T-helper 2 cell (primary cell): ENCODE results near the gene ARPC1B.
"Not testable (repeated sequence)": the region's sequence is repeated elsewhere in the genome, so short reads cannot be mapped to it uniquely, and the experiment has no call there.

Experiments used
- DNase-seq, 5 experiments: peaks; one replicate each; pipeline versions ENCODE4 v3.0.0 to v3.0.0-alpha.2; 2012 to 2022

The ARPC1B gene

GRCh38 chr7:99410635-99411034, 36.1 kb downstream of the ARPC1B start:
- no peak for DNase-seq

GRCh38 chr7:99415513-99416127, 41.1 kb downstream of the ARPC1B start:
- not testable (repeated sequence) for DNase-seq

GRCh38 chr7:99418260-99418659, 43.7 kb downstream of the ARPC1B start:
- no peak for DNase-seq

- no peak for DNase-seq
Observed at GRCh38 chr7:99419323-99420021, 44.9 kb downstream of the ARPC1B start.

GRCh38 chr7:99420213-99420612, 45.7 kb downstream of the ARPC1B start:
- no peak for DNase-seq

- no peak for DNase-seq
Observed at GRCh38 chr7:99420986-99421385, 46.5 kb downstream of the ARPC1B start.

- no peak for DNase-seq
Observed at GRCh38 chr7:99422186-99422585, 47.7 kb downstream of the ARPC1B start.

GRCh38 chr7:99422625-99423024, 48.1 kb downstream of the ARPC1B start:
- DNase-seq, result no peak

GRCh38 chr7:99424932-99425730, 50.6 kb downstream of the ARPC1B start:
- no peak for DNase-seq

- DNase-seq, result peak in 1 of 5 experiments; percentile 37
Observed at GRCh38 chr7:99428972-99429566, 54.5 kb downstream of the ARPC1B start.

GRCh38 chr7:99429756-99430155, 55.2 kb downstream of the ARPC1B start:
- DNase-seq, result no peak

- DNase-seq, result not testable (repeated sequence)
Observed at GRCh38 chr7:99431756-99432540, 57.4 kb downstream of the ARPC1B start.

GRCh38 chr7:99433158-99433557, 58.6 kb downstream of the ARPC1B start:
- DNase-seq, result no peak

- DNase-seq, result peak in 1 of 5 experiments; percentile 12
Observed at GRCh38 chr7:99437946-99438572, 63.5 kb downstream of the ARPC1B start.

GRCh38 chr7:99438573-99439480, 64.3 kb downstream of the ARPC1B start, which contains the start of the genes CPSF4 and PTCD1:
TSS of gene CPSF4 (plus strand) at chr7:99438943. CDS start at chr7:99439083, 140 bp downstream.
TSS of gene PTCD1 (minus strand) at chr7:99438798. CDS start at chr7:99435242, 3,556 bp downstream.
- DNase-seq, result peak; percentile 59 to 92 (median 83)

GRCh38 chr7:99440195-99440594, 65.7 kb downstream of the ARPC1B start:
- DNase-seq, result no peak
